H1 (cell line): ENCODE measurements around the gene CXCR5. TPM values are rescaled to one million over a fixed set of nuclear protein-coding genes. Genes with fewer than 3 reads are reported as not detected.

Source experiments
- CTCF ChIA-PET: fragments of 300-600 bp; sonication (Branson Sonifier 250); formaldehyde crosslinking; loops from one replicate; lab custom pipeline; 2021; ENCODE audit not compliant: partially characterized antibody; lab: Charles Lee
- POLR2A ChIA-PET: fragments of 300-600 bp; sonication (Branson Sonifier 250); formaldehyde crosslinking; loops from one replicate; lab custom pipeline; 2021; ENCODE audit warnings: inconsistent platforms; ENCODE audit not compliant: partially characterized antibody; lab: Charles Lee
- DNase-seq, 2 experiments: peaks; one replicate each; pipeline versions ENCODE4 v3.0.0 to v3.0.0-alpha.2; 2010 to 2022; ENCODE audit warnings: low spot score in 2 of 2, low read depth in 1 of 2, mixed read lengths in 1 of 2
- FAIRE-seq: peaks from 2 replicates; lab custom pipeline; 2011; peaks lifted over from hg19 to GRCh38; lab: Jason Lieb, UNC
- H2AFZ ChIP-seq: 2 replicates; pipeline ENCODE4 v1.8.1; 2012; ENCODE audit warnings: low read length, inconsistent platforms
- H2AK5ac ChIP-seq: 2 replicates; pipeline ENCODE4 v1.6.1; 2013; ENCODE audit warnings: low read depth, low read length
- H2BK120ac ChIP-seq: replicated peaks from 2 replicates; pipeline ENCODE3; 2013; ENCODE audit warnings: low read depth, low read length, inconsistent platforms
- H2BK12ac ChIP-seq: 2 replicates; pipeline ENCODE4 v1.6.1; 2013; ENCODE audit warnings: low read depth, low read length
- H2BK15ac ChIP-seq: 2 replicates; pipeline ENCODE4 v1.6.1; 2013; ENCODE audit warnings: low read length
- H2BK20ac ChIP-seq: 2 replicates; pipeline ENCODE4 v1.6.1; 2013; ENCODE audit warnings: low read length
- H2BK5ac ChIP-seq: 2 replicates; pipeline ENCODE4 v1.6.1; 2013; ENCODE audit warnings: low read depth, low read length
- H3K14ac ChIP-seq: 2 replicates; pipeline ENCODE4 v1.6.1; 2013; ENCODE audit warnings: inconsistent platforms; ENCODE audit not compliant: insufficient read length
- H3K18ac ChIP-seq: 2 replicates; pipeline ENCODE4 v1.6.1; 2013; ENCODE audit warnings: low read length; ENCODE audit errors: extremely low read depth
- H3K23ac ChIP-seq: 2 replicates; pipeline ENCODE4 v1.6.1; 2013; ENCODE audit warnings: inconsistent platforms; ENCODE audit not compliant: insufficient read length
- H3K23me2 ChIP-seq: 2 replicates; pipeline ENCODE4 v1.6.1; 2013; ENCODE audit warnings: low read depth, low read length
- H3K27ac ChIP-seq: 2 replicates; pipeline ENCODE4 v1.6.1; 2011; ENCODE audit warnings: low read depth, low read length, inconsistent platforms
- H3K27me3 ChIP-seq, 4 experiments: replicated peaks in 1 of 4; 1 replicate in 1 of 4; 2 replicates in 3 of 4; pipeline versions ENCODE4 v1.6.1 to v1.8.1; 2011 to 2013; ENCODE audit warnings: low read length in 3 of 4, mild to moderate bottlenecking in 3 of 4, inconsistent platforms in 2 of 4, mixed read lengths in 2 of 4, moderate library complexity in 1 of 4; ENCODE audit not compliant: control insufficient read depth in 3 of 4, insufficient read depth in 3 of 4; ENCODE audit errors: extremely low read depth in 1 of 4
- H3K36me3 ChIP-seq, 4 experiments: 2 replicates each; pipeline versions ENCODE4 v1.6.1 to v1.8.1; 2011 to 2013; ENCODE audit warnings: mild to moderate bottlenecking in 4 of 4, low read length in 3 of 4, moderate library complexity in 2 of 4, control low read depth in 1 of 4, inconsistent platforms in 1 of 4; ENCODE audit not compliant: insufficient read depth in 4 of 4, control insufficient read depth in 2 of 4
- H3K4ac ChIP-seq: replicated peaks from 2 replicates; pipeline ENCODE3; 2013; ENCODE audit warnings: low read length, low read depth, mixed read lengths, inconsistent platforms; ENCODE audit not compliant: insufficient read length
- H3K4me1 ChIP-seq, 4 experiments: replicated peaks in 1 of 4; 1 replicate in 1 of 4; 2 replicates in 3 of 4; pipeline versions ENCODE4 v1.6.1 to v1.8.1; 2011 to 2013; ENCODE audit warnings: low read length in 3 of 4, inconsistent platforms in 2 of 4, mixed read lengths in 1 of 4; ENCODE audit not compliant: insufficient read depth in 4 of 4, control insufficient read depth in 3 of 4
- H3K4me2 ChIP-seq, 2 experiments: 2 replicates each; pipeline versions ENCODE4 v1.6.1 to v1.8.1; 2011 to 2013; ENCODE audit warnings: low read depth in 2 of 2, low read length in 2 of 2, control low read depth in 1 of 2, inconsistent platforms in 1 of 2, mild to moderate bottlenecking in 1 of 2; ENCODE audit not compliant: insufficient read depth in 1 of 2
- H3K4me3 ChIP-seq, 4 experiments: fragments of 200-600, 300-600 bp in 1 of 4; sonication (generic), shearing (Covaris generic), sonication (Bioruptor Twin) in 1 of 4; 2 replicates each; pipeline versions ENCODE4 v1.5.1 to v1.8.1; 2011 to 2016; ENCODE audit warnings: low read length in 4 of 4, low read depth in 3 of 4, control low read depth in 2 of 4, inconsistent platforms in 2 of 4, mild to moderate bottlenecking in 2 of 4, mixed read lengths in 1 of 4, moderate library complexity in 1 of 4; ENCODE audit not compliant: insufficient read depth in 2 of 4; ENCODE audit errors: extremely low read depth in 1 of 4
- H3K56ac ChIP-seq: replicated peaks from 2 replicates; pipeline ENCODE3; 2013; ENCODE audit warnings: low read depth, mild to moderate bottlenecking, mixed read lengths, low read length, inconsistent platforms; ENCODE audit not compliant: insufficient read length
- H3K79me1 ChIP-seq: 2 replicates; pipeline ENCODE4 v1.6.1; 2013; ENCODE audit warnings: low read depth, low read length, control low read depth
- H3K79me2 ChIP-seq, 2 experiments: 2 replicates each; pipeline versions ENCODE4 v1.6.1 to v1.8.1; 2012 to 2013; ENCODE audit warnings: low read length in 2 of 2, mild to moderate bottlenecking in 2 of 2, inconsistent platforms in 1 of 2; ENCODE audit not compliant: insufficient read depth in 2 of 2, control insufficient read depth in 1 of 2
- H3K9ac ChIP-seq, 4 experiments: replicated peaks in 1 of 4; 1 replicate in 1 of 4; 2 replicates in 3 of 4; pipeline versions ENCODE4 v1.6.1 to v1.8.1; 2011 to 2013; ENCODE audit warnings: low read depth in 3 of 4, low read length in 3 of 4, control low read depth in 2 of 4, mild to moderate bottlenecking in 2 of 4, moderate library complexity in 2 of 4, inconsistent platforms in 1 of 4; ENCODE audit errors: extremely low read depth in 1 of 4
- H3K9me3 ChIP-seq, 2 experiments: 2 replicates each; pipeline versions ENCODE4 v1.6.1 to v1.8.1; 2012 to 2013; ENCODE audit warnings: mild to moderate bottlenecking in 2 of 2, moderate library complexity in 2 of 2, control low read depth in 1 of 2, inconsistent platforms in 1 of 2, low read depth in 1 of 2, low read length in 1 of 2, mixed read lengths in 1 of 2; ENCODE audit not compliant: insufficient read depth in 2 of 2
- H4K20me1 ChIP-seq, 2 experiments: replicated peaks in 1 of 2; 2 replicates each; pipeline versions ENCODE3 to v1.8.1; 2011 to 2013; ENCODE audit warnings: inconsistent platforms in 2 of 2, low read length in 2 of 2, mild to moderate bottlenecking in 1 of 2; ENCODE audit not compliant: insufficient read depth in 2 of 2, control insufficient read depth in 1 of 2
- H4K5ac ChIP-seq: 2 replicates; pipeline ENCODE4 v1.6.1; 2013; ENCODE audit warnings: low read length, low read depth, mixed read lengths, inconsistent platforms; ENCODE audit not compliant: insufficient read length
- H4K8ac ChIP-seq: 2 replicates; pipeline ENCODE4 v1.8.0; 2013; ENCODE audit warnings: mild to moderate bottlenecking, moderate library complexity, low read length, inconsistent platforms; ENCODE audit not compliant: insufficient read depth; ENCODE audit errors: extremely low read depth
- H4K91ac ChIP-seq: replicated peaks from 2 replicates; pipeline ENCODE3; 2013; ENCODE audit warnings: low read length, mixed read lengths, inconsistent platforms; ENCODE audit not compliant: insufficient read length
- BRCA1 ChIP-seq: IDR thresholded peaks from 2 replicates; pipeline ENCODE4 v1.6.1; 2012; ENCODE audit warnings: low read depth, low read length, improper control_type of control experiment
- JUND ChIP-seq: IDR thresholded peaks from 2 replicates; pipeline ENCODE4 v1.6.1; 2011; ENCODE audit warnings: mild to moderate bottlenecking, improper control_type of control experiment, low read length
- RAD21 ChIP-seq, 2 experiments: IDR thresholded peaks in 1 of 2; conservative IDR thresholded peaks in 1 of 2; 2 replicates each; pipeline ENCODE4 v1.6.1; 2011; ENCODE audit warnings: low read depth in 2 of 2, low read length in 2 of 2, improper control_type of control experiment in 1 of 2, inconsistent platforms in 1 of 2, mild to moderate bottlenecking in 1 of 2, moderate library complexity in 1 of 2
- TAF1 ChIP-seq: IDR thresholded peaks from 2 replicates; pipeline ENCODE4 v1.6.1; 2011; ENCODE audit warnings: mild to moderate bottlenecking, low read depth, low read length
- TAF7 ChIP-seq: optimal IDR thresholded peaks from 2 replicates; pipeline ENCODE3; 2011; ENCODE audit warnings: low read depth, mild to moderate bottlenecking, inconsistent platforms, low read length, moderate library complexity, borderline replicate concordance
- WGBS, 2 experiments: shearing (Covaris generic) in 1 of 2; methylation state at CpG; one replicate each; pipeline versions ENCODE4 v1.1.6 to v1.1.7; 2013 to 2015; ENCODE audit warnings: low lambda C conversion rate in 2 of 2, mixed read lengths in 2 of 2, inconsistent platforms in 1 of 2, low coverage in 1 of 2, missing lambda C conversion rate in 1 of 2; ENCODE audit not compliant: insufficient replicate concordance in 2 of 2, insufficient coverage in 1 of 2, insufficient read length in 1 of 2; ENCODE audit errors: extremely low coverage in 1 of 2, missing lambda C conversion rate in 1 of 2; 5-methylcytosine and 5-hydroxymethylcytosine counted together
- polyA plus RNA-seq, 7 experiments: library from polyadenylated mRNA; depleted of rRNA in 3 of 7; stranded (reverse) in 5 of 7; unstranded in 2 of 7; fragments of >200 nt in 5 of 7; fragments of 200-250 nt in 2 of 7; gene quantifications; 1 replicate in 5 of 7; 2 replicates in 1 of 7; 4 replicates in 1 of 7; pipeline versions ENCODE4 v1.2.1 to v1.2.3, GENCODE V29; 2011 to 2013; ENCODE audit warnings: missing spikeins in 2 of 7, mixed read lengths in 2 of 7
- total RNA-seq: library from RNA; stranded (reverse); fragmentation: NEBNext Ultra II Directional; extraction: Animal tissue kit (Norgen Biotek cat#: 25700); gene quantifications from 2 replicates; pipeline ENCODE4 v1.2.1, GENCODE V29; 2021
- TF ChIP-seq, protein P1 (sequence below): IDR thresholded peaks from 2 replicates; pipeline ENCODE4 v1.6.1; 2012; ENCODE audit warnings: low read length, inconsistent platforms
- TF ChIP-seq, protein P2 (sequence below), 3 experiments: IDR thresholded peaks; 1 replicate in 2 of 3; 2 replicates in 1 of 3; pipeline versions ENCODE4 v1.5.1 to v1.6.1; 2011; ENCODE audit warnings: low read length in 3 of 3, mild to moderate bottlenecking in 3 of 3, inconsistent platforms in 2 of 3, low read depth in 1 of 3, moderate library complexity in 1 of 3; ENCODE audit not compliant: insufficient read depth in 1 of 3; ENCODE audit errors: control extremely low read depth in 1 of 3
- TF ChIP-seq, protein P3 (sequence below): IDR thresholded peaks from 2 replicates; pipeline ENCODE4 v1.6.1; 2012; ENCODE audit warnings: inconsistent platforms

CXCR5 gene
- total and polyA plus RNA-seq, 2 of the 8 experiments (the other 6 are each of a cell fraction or from before 2014, with no cell fraction given) = not detected

DNA sequence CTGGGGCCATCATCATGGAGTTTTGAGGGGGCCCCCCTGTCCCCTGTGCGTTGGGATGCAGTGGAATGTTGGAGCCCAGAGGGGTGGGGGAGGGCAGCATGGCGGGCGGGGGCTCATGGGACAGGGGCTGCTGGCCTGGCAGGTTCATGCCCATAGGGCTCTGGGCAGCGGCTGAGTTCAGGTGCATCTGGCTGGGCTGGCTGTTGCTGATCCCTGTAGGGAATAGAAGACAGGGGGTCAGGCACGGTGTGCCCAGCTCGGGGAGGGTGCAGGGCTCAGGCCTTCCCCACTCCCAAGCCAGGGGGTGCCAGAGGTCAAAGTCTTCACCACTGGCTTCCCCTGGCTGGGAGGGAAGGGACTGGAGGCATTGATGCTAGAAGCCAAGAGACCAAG lies 15.6 kb downstream of the CXCR5 start:
- Histone ChIP-seq H3K27ac (no peak overlapping the region), H2BK120ac (no peak overlapping the region), H3K56ac (no peak overlapping the region), H4K8ac (no peak overlapping the region), H3K4me2 (no peak overlapping the region), H3K9me3 (no peaks in the 10 kb centered on the region), H2BK15ac (no peak overlapping the region), H3K23me2 (no peaks in the 10 kb centered on the region), H2AK5ac (no peak overlapping the region), H3K14ac (no peak overlapping the region), H3K4ac (no peak overlapping the region), H3K79me1 (no peaks in the 10 kb centered on the region), H3K27me3 (0 out of 7 replicates have a peak, but pooled peaks cover 0 to 3% (median 0%) of the 10 kb centered on the region in 4 experiments), H3K79me2 (peaks cover 0 to 6% of the 10 kb centered on the region in 2 experiments; a peak in 1 of 4 replicates), H3K36me3 (peaks cover 10 to 49% (median 36%) of the 10 kb centered on the region in 4 experiments), H2AFZ (no peak overlapping the region), H4K91ac (no peak overlapping the region), H4K5ac (no peak overlapping the region), H3K4me3 (no peak overlapping the region), H2BK5ac (no peak overlapping the region), H3K18ac (no peak overlapping the region), H2BK12ac (no peak overlapping the region), H3K4me1 (peaks cover 3 to 44% (median 26%) of the 10 kb centered on the region in 4 experiments), H3K23ac (no peak overlapping the region), H2BK20ac (no peak overlapping the region), H4K20me1 (peaks cover 6 to 9% of the 10 kb centered on the region in 2 experiments), H3K9ac (no peak overlapping the region)
- FAIRE-seq (no peak), DNase-seq (no peak)
- WGBS, 2 experiments = 83% methylated on average over 1 of the region's 6 CpGs; no CpG with 5 or more reads in 1 of the 2 experiments
- POLR2A ChIA-PET = interaction anchor here (0.6 to 2.7 kb wide), 3 partner anchors 11 to 61 kb away, joined by 3 to 14 read pairs (median 3); no protein-coding TSS in a partner anchor
- TF ChIP-seq, protein P1, sequence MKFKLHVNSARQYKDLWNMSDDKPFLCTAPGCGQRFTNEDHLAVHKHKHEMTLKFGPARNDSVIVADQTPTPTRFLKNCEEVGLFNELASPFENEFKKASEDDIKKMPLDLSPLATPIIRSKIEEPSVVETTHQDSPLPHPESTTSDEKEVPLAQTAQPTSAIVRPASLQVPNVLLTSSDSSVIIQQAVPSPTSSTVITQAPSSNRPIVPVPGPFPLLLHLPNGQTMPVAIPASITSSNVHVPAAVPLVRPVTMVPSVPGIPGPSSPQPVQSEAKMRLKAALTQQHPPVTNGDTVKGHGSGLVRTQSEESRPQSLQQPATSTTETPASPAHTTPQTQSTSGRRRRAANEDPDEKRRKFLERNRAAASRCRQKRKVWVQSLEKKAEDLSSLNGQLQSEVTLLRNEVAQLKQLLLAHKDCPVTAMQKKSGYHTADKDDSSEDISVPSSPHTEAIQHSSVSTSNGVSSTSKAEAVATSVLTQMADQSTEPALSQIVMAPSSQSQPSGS = no peak
- no peak for TF ChIP-seq TAF7
- TF ChIP-seq JUND = no peak
- no peak for TF ChIP-seq TAF1
- no peak for TF ChIP-seq BRCA1
- TF ChIP-seq, protein P2, sequence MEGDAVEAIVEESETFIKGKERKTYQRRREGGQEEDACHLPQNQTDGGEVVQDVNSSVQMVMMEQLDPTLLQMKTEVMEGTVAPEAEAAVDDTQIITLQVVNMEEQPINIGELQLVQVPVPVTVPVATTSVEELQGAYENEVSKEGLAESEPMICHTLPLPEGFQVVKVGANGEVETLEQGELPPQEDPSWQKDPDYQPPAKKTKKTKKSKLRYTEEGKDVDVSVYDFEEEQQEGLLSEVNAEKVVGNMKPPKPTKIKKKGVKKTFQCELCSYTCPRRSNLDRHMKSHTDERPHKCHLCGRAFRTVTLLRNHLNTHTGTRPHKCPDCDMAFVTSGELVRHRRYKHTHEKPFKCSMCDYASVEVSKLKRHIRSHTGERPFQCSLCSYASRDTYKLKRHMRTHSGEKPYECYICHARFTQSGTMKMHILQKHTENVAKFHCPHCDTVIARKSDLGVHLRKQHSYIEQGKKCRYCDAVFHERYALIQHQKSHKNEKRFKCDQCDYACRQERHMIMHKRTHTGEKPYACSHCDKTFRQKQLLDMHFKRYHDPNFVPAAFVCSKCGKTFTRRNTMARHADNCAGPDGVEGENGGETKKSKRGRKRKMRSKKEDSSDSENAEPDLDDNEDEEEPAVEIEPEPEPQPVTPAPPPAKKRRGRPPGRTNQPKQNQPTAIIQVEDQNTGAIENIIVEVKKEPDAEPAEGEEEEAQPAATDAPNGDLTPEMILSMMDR (IDR thresholded peaks at IDR 0.05; ENCODE audit: control extremely low read depth in 1 of 3, insufficient read depth in 1 of 3, low read depth in 1 of 3, low read length in 3 of 3) = peak in 2 of 3 experiments; percentile 9 to 16; a peak in 1 of 4 replicates
- TF ChIP-seq, protein P3, sequence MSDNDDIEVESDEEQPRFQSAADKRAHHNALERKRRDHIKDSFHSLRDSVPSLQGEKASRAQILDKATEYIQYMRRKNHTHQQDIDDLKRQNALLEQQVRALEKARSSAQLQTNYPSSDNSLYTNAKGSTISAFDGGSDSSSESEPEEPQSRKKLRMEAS = no peak
- peak in 1 of 2 experiments; percentile 13; a peak in 1 of 4 replicates for TF ChIP-seq RAD21 (IDR thresholded peaks at IDR 0.05 in 1 of 2, conservative IDR thresholded peaks at IDR 0.05 in 1 of 2; ENCODE audit: low read depth in 2 of 2, low read length in 2 of 2)
- CTCF ChIA-PET = interaction anchor here (0.9 to 1.6 kb wide), 3 partner anchors 11 to 209 kb away, joined by 3 to 6 read pairs (median 5); no protein-coding TSS in a partner anchor
